Heart right ventricle (tissue), 16 donors: ENCODE data around the gene KNDC1. TPM values are rescaled to one million over a fixed set of nuclear protein-coding genes. Genes with fewer than 3 reads are reported as not detected.

Source experiments
- ATAC-seq, 8 donors: fragments of 200-7000 bp; cut with Tn5 transposase; one replicate each; pipeline ENCODE4 v1.9.1; 2020; ENCODE audit warnings: mild to moderate bottlenecking in 8 of 8, moderate library complexity in 8 of 8, moderate number of reproducible peaks in 1 of 8
- DNase-seq, 2 donors: peaks; one replicate each; pipeline ENCODE4 v3.0.0-alpha.2; 2020
- H3K27ac ChIP-seq, 10 donors: fragments of 200-600 bp; sonication (generic) in 2 of 10; one replicate each; pipeline versions ENCODE4 v1.5.0 to v1.8.0; 2020 to 2022; ENCODE audit warnings: mild to moderate bottlenecking in 3 of 10
- H3K27me3 ChIP-seq, 7 donors: fragments of 200-600 bp; one replicate each; pipeline ENCODE4 v1.8.0; 2021 to 2022; ENCODE audit warnings: mild to moderate bottlenecking in 2 of 7
- H3K36me3 ChIP-seq, 9 donors: fragments of 200-600 bp; sonication (generic) in 1 of 9; one replicate each; pipeline versions ENCODE4 v1.5.0 to v1.8.0; 2020 to 2022; ENCODE audit warnings: mild to moderate bottlenecking in 2 of 9
- H3K4me1 ChIP-seq, 9 donors: fragments of 200-600 bp; sonication (generic) in 1 of 9; one replicate each; pipeline versions ENCODE4 v1.5.0 to v1.8.0; 2020 to 2022; ENCODE audit warnings: mild to moderate bottlenecking in 4 of 9
- H3K4me3 ChIP-seq, 10 donors: fragments of 200-600 bp; sonication (generic) in 2 of 10; one replicate each; pipeline versions ENCODE4 v1.5.0 to v1.8.0; 2020 to 2022; ENCODE audit warnings: mild to moderate bottlenecking in 7 of 10, moderate library complexity in 2 of 10
- H3K9me3 ChIP-seq, 11 donors: fragments of 200-600 bp in 10 of 11; sonication (generic) in 2 of 11; one replicate each; pipeline versions ENCODE4 v1.5.0 to v1.8.0; 2013 to 2022; ENCODE audit warnings: mild to moderate bottlenecking in 2 of 11, control low read depth in 1 of 11, moderate library complexity in 1 of 11
- WGBS, 2 donors: extraction: QIAGEN DNeasy Blood & Tissue Kit; methylation state at CpG; one replicate each; pipeline ENCODE4 v1.1.7; 2013; ENCODE audit warnings: inconsistent platforms in 1 of 2; 5-methylcytosine and 5-hydroxymethylcytosine counted together
- intact Hi-C, 10 donors: fragments of 100-400 bp; cut with DNase I; formaldehyde crosslinking; loops; one replicate each; pipeline versions ENCODE4 v1.11.1 to v1.14.2; 2022
- polyA plus RNA-seq, 2 donors: library from polyadenylated mRNA; stranded (reverse); fragments of 200-250 nt; gene quantifications; one replicate each; pipeline ENCODE4 v1.2.3, GENCODE V29; 2013
- total RNA-seq, 10 donors: library from RNA; stranded (reverse); fragmentation: NEBNext Ultra II Directional in 3 of 10; extraction: Animal tissue kit (Norgen Biotek cat#: 25700) in 3 of 10; gene quantifications; one replicate each; pipeline versions ENCODE4 v1.2.1 to v1.2.4, GENCODE V29; 2021 to 2023
- TF ChIP-seq, protein P1 (sequence below), 9 donors: fragments of 200-600 bp; sonication (generic) in 2 of 9; IDR thresholded peaks; one replicate each; pipeline versions ENCODE4 v1.5.0 to v1.8.0; 2021 to 2022; ENCODE audit warnings: antibody characterized with exemption in 9 of 9, mild to moderate bottlenecking in 5 of 9, moderate library complexity in 1 of 9
- donor health status: Arrhythmogenic right ventricular cardiomyopathy.
- donor health status: ischemic (EF 13 %, LVEDD 7.1; RV severe dilation, severe dysfunction).
- donor health status: healthy with polysubstance abuse.
- donor health status: DM: no; HTN: yes; CAD: no.
- donor health status: DM: no; HTN: no; CAD: no.
- donor health status: ischemic (EF 25% LVEDD 6.9; RV normal size, moderate dysfunction).
- donor health status: ischemic (EF 25% LVEDD 5.7; RV mildly dilated, moderate dysfunction).
- donor health status: healthy.
- donor health status: DM: yes; HTN: yes; CAD: no.
- donor health status: Ischemic cardiomyopathy.
- donor health status: ischemic (EF 35%, LVEDD 5.7; RV mildly dilated, moderate dysfunction).
- donor health status: nonischemic (EF 11% LVEDD 7.7; RV severe dilation, severe dysfunction).
- donor health status: DM: yes; HTN: yes; CAD: no.
- donor health status: PGD.
- donor health status: ischemic (EF 29% LVEDD 5.4; RV normal size, mild dysfunction).
- donor health status: nonischemic (EF 23%, LVEDD 6.1; RV moderate dilation, normal function).

The KNDC1 gene
- total and polyA plus RNA-seq, 12 donors = 0.04 to 0.88 (median 0.14) TPM; not detected in 3

DNA sequence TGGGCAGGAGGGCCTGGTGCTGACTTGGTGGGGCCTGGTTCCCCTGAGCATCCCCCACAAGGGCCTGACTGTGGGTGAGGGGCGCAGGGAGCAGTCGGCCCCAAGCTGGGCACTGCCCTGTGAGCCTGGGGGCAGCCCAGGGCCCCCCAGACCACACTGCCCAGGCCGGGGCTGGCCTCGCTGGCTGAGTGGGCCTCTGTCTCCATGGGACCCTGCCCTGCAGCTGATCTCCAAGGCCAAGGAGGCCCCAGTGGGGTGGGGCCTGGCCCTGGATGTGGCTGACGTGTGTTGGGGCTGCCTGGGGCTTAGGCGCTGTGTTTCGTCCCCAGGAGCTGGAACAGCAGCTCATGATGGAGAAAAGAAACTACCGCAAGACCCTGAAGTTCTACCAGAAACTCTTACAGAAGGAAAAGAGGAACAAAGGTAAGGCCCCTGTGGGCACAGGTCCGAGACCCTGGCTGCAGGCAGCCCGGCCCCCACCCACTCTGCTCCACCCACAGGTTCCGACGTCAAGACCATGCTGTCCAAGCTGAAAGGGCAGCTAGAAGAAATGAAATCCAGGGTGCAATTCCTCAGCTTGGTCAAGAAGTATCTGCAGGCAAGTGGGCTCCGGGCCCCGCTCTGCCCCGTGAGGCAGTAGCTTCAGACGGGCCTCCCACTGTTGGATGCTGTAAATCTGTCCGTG is 46.5 kb downstream of the KNDC1 start:
- no peak overlapping the region for H3K27ac ChIP-seq
- intact Hi-C loops = no loop called here
- TF ChIP-seq, protein P1, sequence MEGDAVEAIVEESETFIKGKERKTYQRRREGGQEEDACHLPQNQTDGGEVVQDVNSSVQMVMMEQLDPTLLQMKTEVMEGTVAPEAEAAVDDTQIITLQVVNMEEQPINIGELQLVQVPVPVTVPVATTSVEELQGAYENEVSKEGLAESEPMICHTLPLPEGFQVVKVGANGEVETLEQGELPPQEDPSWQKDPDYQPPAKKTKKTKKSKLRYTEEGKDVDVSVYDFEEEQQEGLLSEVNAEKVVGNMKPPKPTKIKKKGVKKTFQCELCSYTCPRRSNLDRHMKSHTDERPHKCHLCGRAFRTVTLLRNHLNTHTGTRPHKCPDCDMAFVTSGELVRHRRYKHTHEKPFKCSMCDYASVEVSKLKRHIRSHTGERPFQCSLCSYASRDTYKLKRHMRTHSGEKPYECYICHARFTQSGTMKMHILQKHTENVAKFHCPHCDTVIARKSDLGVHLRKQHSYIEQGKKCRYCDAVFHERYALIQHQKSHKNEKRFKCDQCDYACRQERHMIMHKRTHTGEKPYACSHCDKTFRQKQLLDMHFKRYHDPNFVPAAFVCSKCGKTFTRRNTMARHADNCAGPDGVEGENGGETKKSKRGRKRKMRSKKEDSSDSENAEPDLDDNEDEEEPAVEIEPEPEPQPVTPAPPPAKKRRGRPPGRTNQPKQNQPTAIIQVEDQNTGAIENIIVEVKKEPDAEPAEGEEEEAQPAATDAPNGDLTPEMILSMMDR (IDR thresholded peaks at IDR 0.05) = no peak
- H3K4me1 ChIP-seq = no peaks in the 10 kb centered on the region
- H3K4me3 ChIP-seq = no peak overlapping the region
- DNase-seq (no peak), ATAC-seq (no peak)
- no peaks in the 10 kb centered on the region for H3K9me3 ChIP-seq
- no peaks in the 10 kb centered on the region for H3K36me3 ChIP-seq
- peaks cover 0 to 11% (median 0%) of the 10 kb centered on the region in 7 donors for H3K27me3 ChIP-seq
- WGBS, 2 donors = 81 to 84% methylated on average over 17 of the region's 17 CpGs

DNA sequence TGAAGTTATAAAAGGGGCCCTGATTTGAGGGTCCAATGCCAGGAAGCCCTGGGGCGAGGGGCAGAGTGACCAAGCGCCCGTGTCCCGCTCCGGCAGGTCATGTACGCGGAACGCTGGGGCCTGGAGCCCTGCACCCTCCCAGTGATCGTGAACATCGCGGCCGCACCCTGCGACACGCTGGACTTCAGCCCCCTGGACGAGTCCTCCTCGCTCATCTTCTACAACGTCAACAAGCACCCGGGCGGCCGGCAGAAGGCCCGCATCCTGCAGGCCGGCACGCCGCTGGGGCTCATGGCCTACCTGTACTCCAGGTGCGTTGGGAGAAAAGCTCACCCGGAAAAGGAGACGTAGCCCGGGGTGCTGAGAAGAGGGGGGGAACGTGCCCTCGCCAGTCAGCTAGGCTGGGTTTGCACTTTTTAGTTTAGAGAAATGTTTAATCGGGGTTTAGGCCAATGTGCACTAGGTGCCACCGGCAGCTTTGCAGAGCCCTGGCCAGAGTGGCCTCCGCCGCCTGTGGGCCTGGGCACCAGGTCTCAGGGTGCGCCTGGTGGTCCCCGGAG is 47.1 kb downstream of the KNDC1 start:
- no peaks in the 10 kb centered on the region for H3K36me3 ChIP-seq
- no peaks in the 10 kb centered on the region for H3K9me3 ChIP-seq
- intact Hi-C loops = no loop called here
- no peak overlapping the region for H3K27ac ChIP-seq
- H3K27me3 ChIP-seq = peaks cover 0 to 17% (median 0%) of the 10 kb centered on the region in 7 donors
- H3K4me3 ChIP-seq = no peak overlapping the region
- ATAC-seq = no peak
- WGBS, 2 donors = 90% methylated on average over 35 to 36 of the region's 36 CpGs
- TF ChIP-seq, protein P1 (IDR thresholded peaks at IDR 0.05) = no peak
- no peaks in the 10 kb centered on the region for H3K4me1 ChIP-seq
- peak in 1 of 2 donors; percentile 14 for DNase-seq

GRCh38 chr10:133207627-133208026 is 47.6 kb downstream of the KNDC1 start:
- peaks cover 0 to 18% (median 2%) of the 10 kb centered on the region in 7 donors for H3K27me3 ChIP-seq
- no peaks in the 10 kb centered on the region for H3K9me3 ChIP-seq
- no peak overlapping the region for H3K27ac ChIP-seq
- WGBS, 2 donors = 53 to 66% methylated on average over 17 of the region's 17 CpGs
- no peaks in the 10 kb centered on the region for H3K4me1 ChIP-seq
- peak in 1 of 2 donors; percentile 7 for DNase-seq
- intact Hi-C loops = no loop called here
- TF ChIP-seq, protein P1 (IDR thresholded peaks at IDR 0.05) = no peak
- ATAC-seq = no peak
- no peak overlapping the region for H3K4me3 ChIP-seq
- H3K36me3 ChIP-seq = no peaks in the 10 kb centered on the region

GRCh38 chr10:133208466-133208865 is 48.4 kb downstream of the KNDC1 start:
- H3K36me3 ChIP-seq = no peaks in the 10 kb centered on the region
- no peak for ATAC-seq

More at GRCh38 chr10:133208466-133208865, 48.4 kb downstream of the KNDC1 start:
- WGBS, 2 donors = 89 to 93% methylated on average over 16 to 18 of the region's 18 CpGs
- Histone ChIP-seq H3K27me3 (peaks cover 0 to 27% (median 10%) of the 10 kb centered on the region in 7 donors), H3K4me3 (no peak overlapping the region), H3K4me1 (no peaks in the 10 kb centered on the region), H3K27ac (no peak overlapping the region), H3K9me3 (no peaks in the 10 kb centered on the region)
- TF ChIP-seq, protein P1 (IDR thresholded peaks at IDR 0.05) = no peak
- intact Hi-C loops = no loop called here
- DNase-seq = no peak
